MM.1S (cell line): ENCODE measurements around the gene NCOA3.

Experiments
- CTCF ChIP-seq: fragments of 300-600 bp; sonication (generic); IDR thresholded peaks from 2 replicates; pipeline ENCODE4 v1.5.1; 2016; ENCODE audit warnings: antibody characterized with exemption, low read length, mixed read lengths
- EZH2 ChIP-seq: fragments of 300-600 bp; sonication (generic); optimal IDR thresholded peaks from 2 replicates; pipeline ENCODE3; 2017; ENCODE audit warnings: low read depth, mild to moderate bottlenecking, antibody characterized with exemption, low read length, mixed read lengths

- peak; percentile 20; the same call in 1 of the 2 replicates for TF ChIP-seq CTCF
- TF ChIP-seq EZH2: no peak
These were observed at the start of gene NCOA3 for GRCh38 chr20:47501482-47502270.
